Dedifferentiated amniotic fluid mesenchymal stem cell (primary cell): Measurements from ENCODE around the gene FAM186B.

Source experiments
- DNase-seq: peaks from one replicate; pipeline ENCODE4 v3.0.0-alpha.2; 2016; ENCODE audit errors: extremely low spot score

FAM186B gene

GRCh38 chr12:49537752-49538509 lies 67.5 kb downstream of the FAM186B start:
- DNase-seq: no peak
